HUES64 (cell line): Measurements from ENCODE around the gene RAD21L1.

ENCODE experiments used
- H3K27ac ChIP-seq: 2 replicates; pipeline ENCODE4 v1.7.0; 2013; ENCODE audit warnings: low read depth, low read length, inconsistent platforms
- H3K27me3 ChIP-seq: 2 replicates; pipeline ENCODE4 v1.6.1; 2013; ENCODE audit warnings: mild to moderate bottlenecking, low read length; ENCODE audit not compliant: insufficient read depth
- H3K36me3 ChIP-seq: 2 replicates; pipeline ENCODE4 v1.6.1; 2013; ENCODE audit warnings: mild to moderate bottlenecking, low read length; ENCODE audit not compliant: insufficient read depth
- H3K4me1 ChIP-seq: 2 replicates; pipeline ENCODE4 v1.6.1; 2013; ENCODE audit warnings: mild to moderate bottlenecking, low read length, moderate library complexity; ENCODE audit not compliant: insufficient read depth
- H3K4me3 ChIP-seq: 2 replicates; pipeline ENCODE4 v1.5.1; 2013; ENCODE audit warnings: mild to moderate bottlenecking, low read length, moderate library complexity
- H3K9ac ChIP-seq: 2 replicates; pipeline ENCODE4 v1.6.1; 2013; ENCODE audit warnings: mild to moderate bottlenecking, low read depth, low read length
- H3K9me3 ChIP-seq: 2 replicates; pipeline ENCODE4 v1.6.1; 2013; ENCODE audit warnings: low read depth, low read length; ENCODE audit not compliant: insufficient read depth
- WGBS: fragments of 150-250, 120-280 bp; methylation state at CpG from one replicate; pipeline ENCODE4 v1.1.7; 2013; ENCODE audit warnings: missing lambda C conversion rate; 5-methylcytosine and 5-hydroxymethylcytosine counted together

Gene RAD21L1

DNA sequence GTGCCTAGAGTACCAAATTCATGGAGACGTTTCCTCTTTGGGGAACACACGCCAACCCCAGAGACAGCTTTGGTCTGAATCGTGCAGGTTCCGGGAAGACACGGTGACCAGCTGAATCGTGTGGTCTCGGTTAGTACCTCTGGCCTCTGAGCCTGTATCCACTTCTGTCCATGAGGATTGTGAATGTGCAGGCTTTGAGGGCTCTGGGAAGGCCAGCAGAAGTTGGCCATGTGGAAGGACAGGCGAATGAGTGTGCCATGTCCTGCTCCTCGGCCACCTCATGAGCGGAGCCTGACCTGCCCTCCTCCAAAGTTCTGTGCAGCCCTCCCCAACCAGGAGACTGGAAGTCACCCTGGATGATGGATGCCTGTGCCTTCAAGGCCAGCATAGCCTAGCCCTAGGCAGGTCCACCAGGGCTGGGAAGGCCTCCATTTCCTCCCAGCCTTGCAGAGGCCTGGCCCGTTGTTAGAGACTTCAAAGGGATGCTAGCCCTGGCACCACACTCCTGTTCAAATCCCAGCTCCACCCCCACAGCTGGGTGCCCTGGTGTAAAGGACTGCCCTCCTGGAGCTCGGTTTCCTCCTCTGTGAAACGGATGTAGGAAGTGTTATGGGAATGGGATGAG lies 39.4 kb upstream of the RAD21L1 start:
- Histone ChIP-seq H3K4me1 (peaks cover 11% of the 10 kb centered on the region), H3K36me3 (no peaks in the 10 kb centered on the region), H3K27ac (no peak overlapping the region), H3K9me3 (no peaks in the 10 kb centered on the region), H3K9ac (no peak overlapping the region), H3K4me3 (no peak overlapping the region), H3K27me3 (peaks cover 45% of the 10 kb centered on the region)
- WGBS, result 73% methylated on average over 11 of the region's 13 CpGs

DNA sequence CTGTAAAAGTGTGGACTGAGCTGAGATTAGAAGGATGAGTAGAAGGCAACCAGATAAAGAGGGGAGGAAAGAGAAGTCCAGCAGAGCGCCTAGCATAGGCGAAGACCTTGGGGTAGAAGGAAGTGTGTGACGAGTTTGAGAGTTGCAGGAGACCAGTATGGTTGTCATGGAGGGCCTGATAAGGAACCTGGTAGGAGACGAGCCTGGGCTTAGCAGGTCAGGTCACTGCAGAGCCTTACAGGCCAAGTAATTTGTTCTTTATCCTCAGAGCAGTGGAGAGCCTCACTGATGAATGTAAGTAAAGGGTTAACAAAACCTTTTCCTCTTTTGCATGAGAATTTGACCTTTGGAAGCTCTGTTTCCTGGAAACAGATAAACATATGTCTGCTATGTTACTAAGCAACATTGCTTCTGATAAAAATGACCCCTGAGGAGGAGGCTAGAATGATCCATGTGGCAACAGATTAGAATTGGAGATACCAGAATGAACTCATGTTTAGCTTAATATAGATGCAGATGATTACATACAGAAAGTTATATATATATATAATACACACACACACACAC lies 38.2 kb upstream of the RAD21L1 start:
- H3K27ac ChIP-seq, result no peak overlapping the region
- no peaks in the 10 kb centered on the region for H3K36me3 ChIP-seq
- no peak overlapping the region for H3K9ac ChIP-seq
- WGBS, result 69% methylated on average over 4 of the region's 4 CpGs
- H3K4me3 ChIP-seq, result no peak overlapping the region
- no peaks in the 10 kb centered on the region for H3K9me3 ChIP-seq
- peaks cover 11% of the 10 kb centered on the region for H3K4me1 ChIP-seq
- peaks cover 38% of the 10 kb centered on the region for H3K27me3 ChIP-seq

DNA sequence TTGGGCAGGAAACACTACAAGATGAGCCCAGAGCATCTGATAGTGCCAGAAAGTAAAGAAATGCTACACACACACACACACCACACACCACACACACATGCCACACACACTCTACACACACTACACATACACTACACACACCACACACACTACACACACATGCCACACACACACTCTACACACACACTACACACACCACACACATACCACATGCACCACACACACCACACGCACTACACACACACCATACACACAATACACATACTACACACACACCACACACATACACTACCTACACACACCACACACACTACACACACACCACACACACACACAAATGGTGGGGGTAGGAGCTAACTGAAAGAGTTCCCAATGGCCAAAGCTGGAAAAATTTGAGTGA lies 37.5 kb upstream of the RAD21L1 start:
- Histone ChIP-seq H3K4me1 (peaks cover 11% of the 10 kb centered on the region), H3K27me3 (peaks cover 32% of the 10 kb centered on the region), H3K9me3 (no peaks in the 10 kb centered on the region), H3K4me3 (no peak overlapping the region), H3K36me3 (no peaks in the 10 kb centered on the region), H3K27ac (no peak overlapping the region), H3K9ac (no peak overlapping the region)
- WGBS, result 93% methylated on average over 1 of the region's 1 CpG

DNA sequence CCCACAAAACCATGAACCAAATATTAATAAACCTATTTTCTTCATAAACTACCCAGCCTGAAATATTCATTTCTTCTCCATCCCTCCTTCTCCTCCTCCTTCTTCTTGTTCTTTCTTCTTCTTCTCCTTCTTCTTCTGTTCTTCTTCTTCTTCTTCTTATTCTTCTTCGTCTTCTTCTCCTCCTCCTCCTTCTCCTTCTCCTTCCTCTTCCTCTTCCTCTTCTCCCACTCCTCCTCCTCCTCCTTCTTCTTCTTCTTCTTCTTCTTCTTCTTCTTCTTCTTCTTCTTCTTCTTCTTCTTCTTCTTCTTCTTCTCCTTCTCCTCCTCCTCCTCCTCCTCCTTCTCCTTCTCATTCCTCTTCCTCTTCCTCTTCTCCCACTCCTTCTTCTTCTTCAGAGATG lies 36.0 kb upstream of the RAD21L1 start:
- Histone ChIP-seq H3K9ac (no peak overlapping the region), H3K9me3 (no peaks in the 10 kb centered on the region), H3K27ac (no peak overlapping the region), H3K27me3 (peaks cover 17% of the 10 kb centered on the region), H3K4me1 (peaks cover 11% of the 10 kb centered on the region), H3K36me3 (no peaks in the 10 kb centered on the region), H3K4me3 (no peak overlapping the region)
- WGBS, result 89% methylated on average over 1 of the region's 1 CpG

DNA sequence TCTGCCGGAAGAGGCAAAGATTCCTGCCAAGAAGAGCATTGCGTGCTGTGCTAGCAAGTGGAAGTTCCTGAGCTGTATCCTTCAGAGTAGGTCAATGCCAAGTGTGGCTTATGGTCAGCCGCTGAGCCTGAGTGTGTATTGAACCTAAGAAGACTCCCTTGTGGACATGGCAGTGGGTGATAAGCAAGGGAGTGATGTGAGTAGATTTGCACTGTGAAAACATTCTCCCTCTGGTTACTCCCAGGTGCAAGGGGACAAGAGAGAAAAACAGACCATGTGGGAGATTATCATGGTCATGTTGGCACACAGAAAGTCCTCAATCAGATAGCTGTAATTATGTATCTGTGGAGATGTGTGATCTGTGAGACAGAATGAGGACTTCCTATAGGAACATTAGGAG lies 35.0 kb upstream of the RAD21L1 start:
- WGBS, result 93% methylated on average over 3 of the region's 3 CpGs
- Histone ChIP-seq H3K4me1 (peaks cover 11% of the 10 kb centered on the region), H3K9me3 (no peaks in the 10 kb centered on the region), H3K27ac (no peak overlapping the region), H3K36me3 (no peaks in the 10 kb centered on the region), H3K9ac (no peak overlapping the region), H3K4me3 (no peak overlapping the region), H3K27me3 (peaks cover 13% of the 10 kb centered on the region)

DNA sequence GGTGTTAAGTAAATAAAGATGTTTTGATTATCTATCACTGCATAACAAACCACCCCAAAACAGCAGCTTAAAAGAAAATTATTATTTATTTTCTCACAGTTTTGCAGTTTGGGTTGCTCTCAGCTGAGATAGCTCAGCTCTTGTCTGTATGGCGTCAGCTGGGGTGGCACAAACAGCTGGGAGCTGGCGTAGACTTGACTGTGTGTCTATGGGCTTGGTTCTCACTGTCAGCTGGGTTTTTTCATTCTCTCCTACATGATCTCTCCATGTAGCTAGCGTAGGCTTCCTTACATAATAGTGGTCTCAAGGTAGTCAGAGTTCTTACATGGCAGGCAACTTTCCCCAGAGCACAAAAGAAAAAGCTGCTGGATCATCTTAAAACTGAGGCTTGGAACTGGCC lies 34.5 kb upstream of the RAD21L1 start:
- Histone ChIP-seq H3K27ac (no peak overlapping the region), H3K36me3 (no peaks in the 10 kb centered on the region), H3K9ac (no peak overlapping the region), H3K4me1 (peaks cover 11% of the 10 kb centered on the region), H3K27me3 (peaks cover 9% of the 10 kb centered on the region; the same call in 1 of the 2 replicates), H3K4me3 (no peak overlapping the region), H3K9me3 (no peaks in the 10 kb centered on the region)
- 91% methylated on average over 3 of the region's 3 CpGs for WGBS

DNA sequence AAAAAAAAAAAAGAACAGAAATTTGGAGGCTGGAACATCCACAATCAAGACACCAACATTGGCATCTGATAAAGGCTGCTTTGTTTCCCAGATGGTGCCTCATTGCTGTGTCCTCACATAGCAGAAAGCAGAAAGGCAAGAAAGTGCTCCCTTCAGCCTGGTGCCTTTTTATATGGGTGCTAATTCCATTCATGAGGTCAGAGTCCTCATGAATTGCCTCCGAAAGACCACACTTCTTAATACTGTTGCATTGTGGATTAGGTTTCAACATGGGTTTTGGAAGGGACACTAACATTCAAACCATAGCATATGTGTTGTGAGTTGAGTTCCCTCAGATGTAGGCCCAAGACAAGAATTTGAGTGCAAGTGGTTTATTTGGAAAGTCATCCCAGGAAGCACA lies 30.6 kb upstream of the RAD21L1 start:
- Histone ChIP-seq H3K9me3 (no peaks in the 10 kb centered on the region), H3K4me3 (no peak overlapping the region), H3K4me1 (no peaks in the 10 kb centered on the region), H3K27ac (no peak overlapping the region), H3K9ac (no peak overlapping the region), H3K27me3 (no peaks in the 10 kb centered on the region), H3K36me3 (no peaks in the 10 kb centered on the region)
- 83% methylated on average over 1 of the region's 1 CpG for WGBS

DNA sequence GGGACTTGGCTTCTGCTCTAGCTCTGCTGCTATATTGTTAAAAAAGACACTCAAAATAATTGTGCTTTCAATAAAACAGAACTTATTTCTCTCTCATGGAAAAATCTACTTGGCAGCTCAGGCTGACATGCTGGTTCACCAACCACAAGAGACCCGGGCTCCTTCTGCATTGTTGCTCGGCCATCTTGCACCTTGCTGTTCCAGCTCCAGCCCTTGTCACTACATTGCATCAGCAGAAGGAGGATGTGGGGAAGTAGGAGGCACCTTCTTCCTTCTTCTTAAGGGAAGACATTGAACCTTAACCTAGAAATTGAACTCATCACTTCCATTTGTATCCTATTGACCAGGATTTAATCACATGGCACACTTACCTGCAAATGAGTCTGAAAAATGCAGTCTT lies 29.2 kb upstream of the RAD21L1 start:
- no peaks in the 10 kb centered on the region for H3K9me3 ChIP-seq
- WGBS, result 98% methylated on average over 2 of the region's 2 CpGs
- H3K4me1 ChIP-seq, result no peaks in the 10 kb centered on the region
- no peaks in the 10 kb centered on the region for H3K36me3 ChIP-seq
- H3K27ac ChIP-seq, result no peak overlapping the region
- H3K9ac ChIP-seq, result no peak overlapping the region
- no peaks in the 10 kb centered on the region for H3K27me3 ChIP-seq
- H3K4me3 ChIP-seq, result no peak overlapping the region

DNA sequence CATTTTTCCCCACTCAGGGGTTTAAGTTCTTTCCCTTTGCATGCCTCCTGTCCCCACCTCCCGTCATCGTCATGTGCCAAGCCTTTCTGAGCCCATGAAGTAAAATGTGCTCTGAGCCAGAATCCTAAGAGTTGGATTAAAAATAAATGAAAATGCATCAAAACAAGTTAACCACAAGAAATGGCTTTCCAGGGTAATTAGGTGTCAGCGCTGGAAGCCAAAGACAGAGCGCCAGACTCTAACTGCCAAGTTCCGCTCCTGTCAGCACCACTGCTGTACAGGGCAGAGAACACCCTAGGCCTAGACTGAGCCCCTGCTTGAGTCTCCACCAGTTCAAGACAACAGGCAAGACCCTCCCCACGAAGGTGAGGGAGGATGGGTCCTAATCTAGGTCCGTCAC lies 28.0 kb upstream of the RAD21L1 start:
- Histone ChIP-seq H3K27ac (no peak overlapping the region), H3K36me3 (no peaks in the 10 kb centered on the region), H3K9ac (no peak overlapping the region), H3K4me1 (no peaks in the 10 kb centered on the region), H3K9me3 (no peaks in the 10 kb centered on the region), H3K27me3 (no peaks in the 10 kb centered on the region), H3K4me3 (no peak overlapping the region)
- WGBS, result 88% methylated on average over 7 of the region's 7 CpGs

DNA sequence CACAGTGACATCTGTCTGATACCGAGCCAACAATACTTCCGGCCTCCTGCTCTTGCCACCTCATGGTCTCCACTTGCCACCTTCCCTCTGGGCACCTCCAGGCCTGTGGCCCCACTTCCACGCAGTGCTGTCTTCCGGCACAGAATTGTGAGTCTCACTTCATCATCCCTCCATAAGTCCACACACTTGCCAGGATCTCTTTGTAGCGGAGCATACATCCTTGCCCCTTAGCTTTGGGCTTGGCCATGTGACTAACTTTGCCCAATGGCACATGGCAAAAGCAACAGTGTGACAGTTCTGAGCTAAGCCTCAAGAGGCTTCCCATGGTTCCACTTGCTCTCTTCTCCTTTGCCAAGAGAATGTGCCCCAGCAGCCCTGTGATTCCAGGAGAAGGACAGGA lies 27.1 kb upstream of the RAD21L1 start:
- no peak overlapping the region for H3K4me3 ChIP-seq
- no peak overlapping the region for H3K27ac ChIP-seq
- no peaks in the 10 kb centered on the region for H3K27me3 ChIP-seq
- H3K36me3 ChIP-seq, result no peaks in the 10 kb centered on the region
- WGBS, result 95% methylated on average over 5 of the region's 5 CpGs
- no peaks in the 10 kb centered on the region for H3K4me1 ChIP-seq
- no peak overlapping the region for H3K9ac ChIP-seq
- no peaks in the 10 kb centered on the region for H3K9me3 ChIP-seq

DNA sequence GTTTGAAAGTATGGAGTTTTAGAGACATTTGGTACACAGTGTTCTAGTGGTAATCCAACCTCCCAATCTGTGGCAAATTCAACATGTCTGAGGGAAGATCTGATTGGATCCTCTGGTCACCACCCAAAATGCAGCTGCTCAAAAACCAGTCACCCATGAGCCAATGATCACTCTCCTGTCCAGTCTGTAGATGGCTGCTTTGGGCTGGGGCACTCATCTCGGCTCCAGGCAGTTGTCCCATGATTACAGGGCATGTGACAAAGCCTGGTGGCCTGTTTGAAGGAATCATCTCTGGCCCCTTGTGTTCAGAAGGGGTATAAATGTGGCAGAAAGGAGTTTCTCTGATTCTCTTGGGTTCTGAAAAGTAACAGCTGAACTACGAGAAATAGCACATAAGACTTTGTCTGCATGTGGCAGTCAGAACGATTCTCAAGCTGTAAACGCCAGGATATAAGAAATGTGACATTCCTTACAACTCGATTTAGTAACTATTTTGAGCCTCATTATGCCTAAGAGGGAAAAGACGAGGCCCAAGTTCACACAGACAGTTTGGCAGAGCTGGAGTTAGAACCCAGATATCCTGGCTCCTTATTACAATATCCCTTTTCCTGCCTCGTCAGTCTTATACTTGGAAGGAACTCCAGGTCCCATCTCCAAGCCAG lies 26.5 kb upstream of the RAD21L1 start:
- H3K27me3 ChIP-seq, result no peaks in the 10 kb centered on the region
- no peak overlapping the region for H3K27ac ChIP-seq
- no peak overlapping the region for H3K4me3 ChIP-seq
- no peaks in the 10 kb centered on the region for H3K4me1 ChIP-seq
- H3K9ac ChIP-seq, result no peak overlapping the region
- WGBS, result 91% methylated on average over 7 of the region's 7 CpGs
- H3K9me3 ChIP-seq, result no peaks in the 10 kb centered on the region
- no peaks in the 10 kb centered on the region for H3K36me3 ChIP-seq
